HCT116 (cell line): Measurements from ENCODE around the gene CNTN5. TPM values are rescaled to one million over a fixed set of nuclear protein-coding genes. Genes with fewer than 3 reads are reported as not detected.
"Not testable (repeated sequence)": the region's sequence is repeated elsewhere in the genome, so short reads cannot be mapped to it uniquely, and the experiment has no call there.

Experiments used
- ATAC-seq: fragments of 200-7000 bp; cut with Tn5 transposase; 2 replicates; pipeline ENCODE4 v1.9.1; 2020; ENCODE audit warnings: mild to moderate bottlenecking, moderate library complexity
- BruUV-seq: library from RNA; stranded (reverse); fragments of 400-500 nt; replicated peaks from 2 replicates; lab custom pipeline; 2021; lab: Mats Ljungman, UMichigan
- CTCF ChIA-PET: fragments of 300-600 bp; sonication (Branson Sonifier 250); formaldehyde crosslinking; loops from one replicate; lab custom pipeline; 2021; ENCODE audit warnings: antibody characterized with exemption; lab: Charles Lee
- POLR2A ChIA-PET: fragments of 300-600, 350-600 bp; sonication (Branson Sonifier 250); formaldehyde crosslinking; loops from one replicate; lab custom pipeline; 2021; ENCODE audit warnings: antibody characterized with exemption; lab: Charles Lee
- RAD21 ChIA-PET, 2 experiments: fragments of 300-600 bp; sonication (Branson Sonifier 250); formaldehyde crosslinking; loops; one replicate each; lab custom pipeline; 2023; ENCODE audit warnings: low total read pairs in 2 of 2; ENCODE audit not compliant: uncharacterized antibody in 2 of 2, unreplicated experiment in 2 of 2, low non-redundant PET in 1 of 2; lab: Charles Lee
- DNase-seq: peaks from one replicate; pipeline ENCODE4 v3.0.0-alpha.2; 2010; ENCODE audit warnings: low read depth, low spot score
- H2AFZ ChIP-seq: fragments of 200-600 bp; shearing (Covaris generic), sonication (generic); 2 replicates; pipeline ENCODE4 v1.6.1; 2017; ENCODE audit warnings: low read depth, mixed run types, mixed read lengths, antibody characterized with exemption, low read length; ENCODE audit not compliant: poor library complexity, severe bottlenecking
- H3K27ac ChIP-seq: 2 replicates; pipeline ENCODE4 v1.5.1; 2012; ENCODE audit warnings: low read depth, low read length
- H3K27me3 ChIP-seq: fragments of 200-600 bp; sonication (generic); 2 replicates; pipeline ENCODE4 v1.6.1; 2016; ENCODE audit warnings: mixed run types, low read length, mixed read lengths; ENCODE audit not compliant: insufficient read depth
- H3K36me3 ChIP-seq, 2 experiments: fragments of 200-500 bp in 1 of 2; fragments of 200-600 bp in 1 of 2; sonication (Bioruptor generic) in 1 of 2; sonication (generic) in 1 of 2; 2 replicates each; pipeline versions ENCODE4 v1.5.1 to v1.6.1; 2014 to 2016; ENCODE audit warnings: low read length in 2 of 2, inconsistent platforms in 1 of 2, mixed read lengths in 1 of 2, mixed run types in 1 of 2; ENCODE audit not compliant: insufficient read depth in 2 of 2, control insufficient read depth in 1 of 2
- H3K4me1 ChIP-seq, 2 experiments: fragments of 200-600 bp in 1 of 2; sonication (generic) in 1 of 2; 2 replicates each; pipeline versions ENCODE4 v1.5.1 to v1.6.1; 2012 to 2017; ENCODE audit warnings: low read length in 2 of 2, inconsistent platforms in 1 of 2, mild to moderate bottlenecking in 1 of 2, mixed read lengths in 1 of 2, mixed run types in 1 of 2, moderate library complexity in 1 of 2; ENCODE audit not compliant: insufficient read depth in 2 of 2, control insufficient read depth in 1 of 2
- H3K4me2 ChIP-seq: fragments of 200-600 bp; sonication (generic); 2 replicates; pipeline ENCODE4 v1.6.1; 2017; ENCODE audit warnings: mixed run types, low read length, mixed read lengths
- H3K4me3 ChIP-seq, 2 experiments: fragments of 200-600 bp in 1 of 2; sonication (generic) in 1 of 2; replicated peaks in 1 of 2; 2 replicates each; pipeline ENCODE4 v1.5.1; 2011 to 2016; ENCODE audit warnings: low read length in 2 of 2, control low read depth in 1 of 2, low read depth in 1 of 2, mild to moderate bottlenecking in 1 of 2, mixed read lengths in 1 of 2, mixed run types in 1 of 2
- H3K79me2 ChIP-seq: fragments of 200-600 bp; sonication (generic); 2 replicates; pipeline ENCODE4 v1.6.1; 2017; ENCODE audit warnings: mild to moderate bottlenecking, mixed run types, low read length, moderate library complexity, mixed read lengths; ENCODE audit not compliant: insufficient read depth
- H3K9ac ChIP-seq: fragments of 200-600 bp; sonication (generic); 2 replicates; pipeline ENCODE4 v1.6.1; 2016; ENCODE audit warnings: low read length, mixed read lengths
- H3K9me2 ChIP-seq: fragments of 200-600 bp; sonication (generic), shearing (Covaris generic); 2 replicates; pipeline ENCODE4 v1.6.1; 2017; ENCODE audit warnings: mixed run types, mild to moderate bottlenecking, moderate library complexity; ENCODE audit not compliant: insufficient read depth
- H3K9me3 ChIP-seq, 2 experiments: fragments of 200-500 bp in 1 of 2; fragments of 200-600 bp in 1 of 2; sonication (Bioruptor generic) in 1 of 2; sonication (generic) in 1 of 2; 2 replicates each; pipeline ENCODE4 v1.6.1; 2014 to 2017; ENCODE audit warnings: low read length in 2 of 2, mixed read lengths in 2 of 2, inconsistent platforms in 1 of 2, low read depth in 1 of 2, mild to moderate bottlenecking in 1 of 2, mixed run types in 1 of 2, moderate library complexity in 1 of 2; ENCODE audit not compliant: control insufficient read depth in 1 of 2, insufficient read depth in 1 of 2
- H4K20me1 ChIP-seq: fragments of 200-600 bp; sonication (generic), shearing (Covaris generic); 2 replicates; pipeline ENCODE4 v1.6.1; 2017; ENCODE audit warnings: mixed run types, mild to moderate bottlenecking, moderate library complexity; ENCODE audit not compliant: insufficient read depth
- CBX3 ChIP-seq: IDR thresholded peaks from 2 replicates; pipeline ENCODE4 v1.6.1; 2012; ENCODE audit warnings: low read depth
- JUND ChIP-seq: IDR thresholded peaks from 2 replicates; pipeline ENCODE4 v1.6.1; 2012
- POLR2A ChIP-seq: IDR thresholded peaks from 2 replicates; pipeline ENCODE4 v1.7.0; 2011; ENCODE audit warnings: borderline replicate concordance; ENCODE audit not compliant: insufficient read depth, insufficient read length; ENCODE audit errors: extremely low read depth
- RAD21 ChIP-seq: IDR thresholded peaks from 2 replicates; pipeline ENCODE4 v1.6.1; 2012; ENCODE audit warnings: low read depth, mild to moderate bottlenecking
- REST ChIP-seq: IDR thresholded peaks from 2 replicates; pipeline ENCODE4 v1.6.1; 2012; ENCODE audit warnings: low read depth
- SP1 ChIP-seq: IDR thresholded peaks from 2 replicates; pipeline ENCODE4 v1.6.1; 2012; ENCODE audit warnings: low read depth
- intact Hi-C: fragments of 100-400 bp; cut with micrococcal nuclease; formaldehyde crosslinking; loops from 2 replicates; pipeline ENCODE4 v1.10.0; 2022
- total RNA-seq: library from RNA; stranded (reverse); gene quantifications from one replicate; pipeline ENCODE4 v1.2.1, GENCODE V29; 2021; ENCODE audit not compliant: unreplicated experiment
- TF ChIP-seq, protein P1 (sequence below): IDR thresholded peaks from 2 replicates; pipeline ENCODE4 v1.6.1; 2012

Gene CNTN5
- total RNA-seq, 1 experiment from 2014 or later = not detected

GRCh38 chr11:99818991-99819390 is 798.2 kb downstream of the CNTN5 start:
- H3K79me2 ChIP-seq = no peaks in the 10 kb centered on the region
- ChIA-PET POLR2A (no interaction called here), RAD21 (no interaction called here), CTCF (no interaction called here)
- H3K4me2 ChIP-seq = no peak overlapping the region
- H3K27ac ChIP-seq = no peak overlapping the region
- TF ChIP-seq POLR2A (no peak), SP1 (no peak), CBX3 (no peak)
- H3K4me3 ChIP-seq = no peak overlapping the region
- no peaks in the 10 kb centered on the region for H4K20me1 ChIP-seq
- DNase-seq (no peak), ATAC-seq (no peak)
- no peak overlapping the region for H3K9ac ChIP-seq
- no peaks in the 10 kb centered on the region for H3K36me3 ChIP-seq
- no peaks in the 10 kb centered on the region for H3K9me2 ChIP-seq
- intact Hi-C loops = no loop called here
- BruUV-seq = no TSS peak
- H3K27me3 ChIP-seq = no peaks in the 10 kb centered on the region
- H2AFZ ChIP-seq = no peak overlapping the region
- H3K4me1 ChIP-seq = no peaks in the 10 kb centered on the region
- H3K9me3 ChIP-seq = no peaks in the 10 kb centered on the region; a peak in 2 of 4 replicates

- Histone ChIP-seq H3K9me2 (no peaks in the 10 kb centered on the region), H3K36me3 (no peaks in the 10 kb centered on the region), H3K9ac (no peak overlapping the region), H3K9me3 (peaks cover 0 to 3% of the 10 kb centered on the region in 2 experiments; a peak in 2 of 4 replicates), H2AFZ (no peak overlapping the region), H4K20me1 (no peaks in the 10 kb centered on the region), H3K4me3 (no peak overlapping the region), H3K4me2 (no peak overlapping the region), H3K4me1 (no peaks in the 10 kb centered on the region), H3K27me3 (no peaks in the 10 kb centered on the region), H3K27ac (no peak overlapping the region), H3K79me2 (no peaks in the 10 kb centered on the region)
- POLR2A ChIA-PET = no interaction called here
- CTCF ChIA-PET = no interaction called here
- intact Hi-C loops = no loop called here
- TF ChIP-seq RAD21 (no peak), REST (no peak), SP1 (no peak), JUND (no peak)
- TF ChIP-seq, protein P1, sequence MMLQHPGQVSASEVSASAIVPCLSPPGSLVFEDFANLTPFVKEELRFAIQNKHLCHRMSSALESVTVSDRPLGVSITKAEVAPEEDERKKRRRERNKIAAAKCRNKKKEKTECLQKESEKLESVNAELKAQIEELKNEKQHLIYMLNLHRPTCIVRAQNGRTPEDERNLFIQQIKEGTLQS = no peak
- BruUV-seq = no TSS peak
- DNase-seq = no peak
- RAD21 ChIA-PET = no interaction called here
- ATAC-seq = no peak
These were observed 802.3 kb downstream of the CNTN5 start for GRCh38 chr11:99822846-99823565.

GRCh38 chr11:99836739-99837138 is 816.0 kb downstream of the CNTN5 start:
- POLR2A ChIA-PET, H3K9ac ChIP-seq, H3K27me3 ChIP-seq, BruUV-seq, H2AFZ ChIP-seq, ATAC-seq, DNase-seq, CTCF ChIA-PET, H3K36me3 ChIP-seq, intact Hi-C loops, H3K4me3 ChIP-seq, H3K4me1 ChIP-seq, H3K4me2 ChIP-seq, H3K9me2 ChIP-seq, H3K79me2 ChIP-seq, RAD21 ChIA-PET, H4K20me1 ChIP-seq, H3K27ac ChIP-seq: not testable (repeated sequence)
- H3K9me3 ChIP-seq = peaks cover 5 to 10% of the 10 kb centered on the region in 2 experiments; a peak in 2 of 4 replicates
